GM21360 (cell line): ENCODE measurements around the gene DNAJB6.

Experiments used
- ATAC-seq: cut with Tn5 transposase; IDR thresholded peaks from one replicate; pipeline ENCODE4 v1.9.1; 2021; ENCODE audit warnings: mild to moderate bottlenecking, moderate library complexity; ENCODE audit not compliant: unreplicated experiment

The DNAJB6 gene

DNA sequence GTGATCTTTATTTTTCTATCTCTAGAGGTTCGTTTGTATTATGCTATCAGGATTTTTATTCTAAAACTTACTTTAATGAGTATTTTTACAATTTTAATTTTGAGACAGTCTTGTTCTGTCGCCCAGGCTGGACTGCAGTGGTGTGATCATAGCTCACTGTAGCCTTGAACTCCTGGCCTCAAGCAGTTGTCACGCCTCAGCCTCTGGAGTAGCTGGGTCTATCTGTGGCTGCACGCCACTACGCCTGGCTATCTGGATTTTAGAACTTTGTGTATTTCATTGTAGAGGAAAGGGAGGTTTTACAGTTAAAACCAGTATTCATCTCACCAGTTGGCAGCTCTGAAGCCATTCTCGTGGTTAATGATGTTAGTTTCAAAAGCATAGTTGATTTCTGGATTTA is 25.9 kb downstream of the DNAJB6 start:
- ATAC-seq: no peak

DNA sequence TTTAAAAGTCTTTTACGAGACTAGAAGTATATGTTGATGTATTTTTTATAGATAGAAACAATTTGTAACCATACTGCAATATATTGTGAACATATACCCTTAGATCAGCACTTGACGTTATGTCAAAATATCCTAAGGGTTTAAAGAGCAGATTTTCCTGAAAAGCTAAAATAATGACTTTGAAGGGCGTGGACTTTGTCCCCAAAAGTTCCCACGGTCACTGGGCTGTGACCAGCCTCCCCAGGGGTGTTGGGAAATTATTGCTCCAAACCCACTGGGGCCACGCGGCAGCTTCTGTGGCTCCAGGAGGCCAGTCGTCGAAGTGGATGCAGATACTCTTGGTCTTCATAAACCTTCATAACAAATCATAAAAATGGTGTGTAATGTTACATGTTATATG is 29.9 kb downstream of the DNAJB6 start:
- no peak for ATAC-seq

DNA sequence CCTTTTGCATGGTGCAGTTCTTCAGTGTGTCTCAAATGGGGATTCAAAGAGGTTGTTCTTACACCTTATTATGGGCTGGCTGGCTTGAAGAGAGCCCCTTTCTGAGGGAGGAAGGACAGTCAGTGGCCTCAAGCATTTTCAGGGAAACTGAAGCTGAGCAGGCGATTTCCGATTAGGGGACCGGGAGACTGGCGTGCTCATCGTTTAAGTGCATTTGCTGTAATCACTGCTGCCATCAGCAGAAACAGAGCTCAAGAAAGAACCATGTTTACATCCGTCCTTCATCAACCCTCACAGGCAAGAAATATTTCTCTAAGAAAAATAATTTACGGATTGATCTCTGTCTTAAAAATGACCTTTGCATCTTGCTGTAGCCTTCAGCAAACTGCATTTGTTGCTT is 32.2 kb downstream of the DNAJB6 start:
- ATAC-seq: no peak

DNA sequence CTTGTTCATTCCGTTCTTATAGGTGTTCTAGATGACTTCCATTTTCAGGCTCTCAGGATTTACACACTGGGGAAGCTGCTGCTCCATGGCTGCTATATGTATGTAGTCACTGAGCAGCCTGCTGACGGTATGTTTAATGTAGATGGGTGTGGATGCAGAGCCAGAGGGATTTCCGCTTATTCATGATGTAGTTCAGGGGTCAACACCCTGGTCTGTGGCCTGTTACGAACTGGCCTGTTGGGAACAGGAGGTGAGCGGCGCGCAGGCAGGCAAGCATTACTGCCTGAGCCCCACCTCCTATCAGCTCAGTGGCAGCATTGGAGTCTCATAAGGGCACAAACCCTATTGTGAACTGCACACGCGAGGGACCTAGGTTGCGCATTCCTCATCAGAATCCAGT is 33.9 kb downstream of the DNAJB6 start:
- ATAC-seq: no peak

DNA sequence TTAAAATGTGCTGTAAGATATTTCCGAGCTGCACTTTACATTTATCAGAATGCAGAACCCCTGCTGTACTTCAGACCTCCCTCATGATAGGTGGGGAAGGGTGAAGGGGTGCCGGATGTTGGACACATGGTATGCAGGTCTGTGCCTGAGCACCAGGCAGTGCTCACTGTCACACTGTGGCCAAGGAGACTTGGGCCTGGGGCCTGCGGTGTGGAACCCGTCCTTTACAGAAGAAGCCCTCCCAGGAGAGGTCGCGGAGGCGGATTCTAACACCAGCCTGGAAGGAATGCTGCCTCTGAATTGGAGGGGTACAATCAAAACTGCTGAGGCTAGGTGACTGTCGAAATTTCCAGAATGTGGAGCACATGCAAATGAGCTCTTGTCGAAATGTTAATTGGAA is 34.5 kb downstream of the DNAJB6 start:
- no peak for ATAC-seq

DNA sequence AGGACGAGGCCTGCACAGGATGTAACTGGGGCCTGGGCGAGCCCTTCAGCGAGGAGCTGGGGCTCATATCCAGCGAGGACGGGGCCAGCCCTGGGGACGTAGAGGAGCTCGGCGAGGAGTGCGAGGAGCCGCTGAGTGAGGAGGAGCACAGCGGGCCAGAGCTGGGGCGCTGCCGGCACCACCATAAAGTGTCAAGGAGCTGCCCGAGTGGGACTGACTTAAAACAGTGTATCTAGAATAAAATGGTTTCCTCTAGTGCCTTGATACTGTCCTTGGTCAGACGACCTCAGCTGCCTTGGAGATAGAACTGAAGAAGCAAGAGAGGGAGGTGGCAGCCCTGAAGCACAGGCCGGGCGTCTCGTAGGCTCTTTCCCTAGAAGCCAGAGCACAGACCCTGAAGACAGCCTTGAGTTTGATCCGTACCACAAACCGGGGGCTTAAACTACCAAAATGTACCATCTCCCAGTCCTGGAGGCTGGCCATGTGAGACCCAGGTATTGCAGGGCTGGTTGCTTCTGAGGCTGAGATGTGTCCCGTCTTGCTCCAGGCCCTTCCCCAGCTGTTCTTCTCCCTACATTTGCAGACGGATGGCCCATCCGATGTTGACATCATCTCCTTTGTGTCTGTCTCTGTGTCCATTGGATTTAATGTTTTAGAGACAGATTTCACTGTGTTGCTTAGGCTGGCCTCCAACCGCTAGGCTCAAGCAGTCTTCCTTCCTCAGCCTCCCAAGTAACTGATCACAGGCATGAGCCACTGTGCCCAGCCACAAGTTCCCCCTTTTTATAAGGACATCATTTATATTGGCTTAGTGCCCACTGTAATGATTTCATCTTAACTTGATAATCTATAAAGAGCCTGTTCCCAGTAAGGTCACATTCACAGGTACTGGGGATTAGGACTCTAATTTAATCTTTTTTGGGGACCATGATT is 35.8 kb downstream of the DNAJB6 start:
- no peak for ATAC-seq

DNA sequence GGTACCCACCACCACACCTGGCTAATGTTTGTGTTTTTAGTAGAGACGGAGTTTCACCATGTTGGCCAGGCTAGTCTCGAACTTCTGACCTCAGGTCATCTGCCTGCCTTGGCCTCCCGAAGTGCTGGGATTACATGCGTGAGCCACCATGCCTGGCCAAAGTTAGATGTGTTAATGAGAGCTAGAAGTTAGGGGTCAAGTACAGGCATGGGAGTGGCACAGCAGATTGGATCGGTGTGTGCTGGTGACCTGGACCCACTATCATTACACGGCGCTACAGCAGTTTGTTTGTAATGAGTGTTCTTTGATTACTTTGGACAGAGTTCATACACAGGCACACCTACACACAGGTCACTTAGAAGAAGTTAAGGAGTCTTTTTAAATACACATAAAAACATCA is 36.7 kb downstream of the DNAJB6 start:
- no peak for ATAC-seq

DNA sequence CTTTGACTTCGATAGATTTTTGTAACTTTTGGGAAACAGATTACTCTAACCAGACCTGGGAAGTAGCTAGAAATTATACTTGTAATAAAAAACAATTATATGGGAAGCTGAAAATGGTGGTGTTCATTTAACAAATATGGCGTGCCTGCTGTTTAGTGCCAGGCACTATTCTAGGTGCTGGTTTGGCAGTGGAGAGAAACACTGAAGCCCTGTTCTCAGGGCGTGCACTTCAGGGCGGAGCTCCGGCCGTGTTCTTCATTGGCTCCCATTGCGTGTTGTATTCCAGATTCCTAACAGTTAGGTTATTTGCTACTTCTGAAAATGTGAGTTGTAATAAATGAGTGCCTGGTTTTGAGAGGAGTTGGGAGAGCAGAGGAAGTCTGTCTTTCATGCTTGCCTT is 38.6 kb downstream of the DNAJB6 start:
- no peak for ATAC-seq

DNA sequence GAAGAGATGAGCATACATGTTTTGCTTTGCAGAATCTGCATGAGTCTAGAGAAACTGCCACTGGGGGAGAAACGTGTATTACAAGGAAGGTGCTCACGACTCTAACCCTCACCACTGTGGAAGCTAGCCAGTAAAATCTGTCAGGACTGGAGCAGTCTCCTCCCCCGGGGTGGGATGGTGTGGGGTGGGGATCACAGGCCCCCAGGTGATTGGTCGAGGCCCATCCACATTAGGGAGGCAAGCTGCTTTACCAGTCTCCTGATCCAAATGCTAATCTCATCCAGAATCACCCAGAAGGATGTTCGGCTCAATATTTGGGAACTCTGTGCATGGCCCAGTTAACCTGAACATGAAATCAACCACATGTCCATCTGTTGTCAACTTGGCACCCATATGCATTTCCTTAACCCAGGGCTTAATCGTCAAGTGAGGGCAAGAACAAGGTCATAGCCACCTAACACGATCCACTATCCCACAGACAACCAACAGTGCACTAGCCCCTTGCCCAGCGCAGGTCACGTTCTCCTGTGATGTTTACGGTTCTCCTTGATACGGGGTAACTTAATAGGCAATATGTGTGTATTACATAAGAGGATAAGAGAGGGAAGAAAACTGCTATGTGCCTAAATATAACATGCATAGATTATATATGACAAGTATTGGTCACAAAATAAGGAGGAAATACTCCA is 40.8 kb downstream of the DNAJB6 start:
- ATAC-seq: no peak

DNA sequence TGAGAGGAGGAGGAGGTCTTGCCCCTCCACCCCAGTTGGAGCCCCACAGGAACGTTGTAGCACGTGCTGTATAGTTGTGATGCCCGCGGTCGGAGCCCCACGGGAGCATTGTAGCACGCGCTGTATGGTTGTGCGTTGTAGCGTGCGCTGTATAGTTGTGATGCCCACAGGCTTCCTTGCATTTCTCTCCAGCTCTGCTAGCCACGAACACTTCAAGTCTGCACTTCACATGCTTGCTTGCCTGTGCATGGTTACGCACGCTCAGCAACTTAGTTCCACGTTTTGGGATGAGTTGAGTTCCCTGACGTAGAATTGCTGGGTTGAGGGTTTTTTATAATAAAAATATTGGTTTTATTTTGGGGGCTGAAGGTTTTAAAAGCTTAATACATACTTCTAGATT is 41.6 kb downstream of the DNAJB6 start:
- no peak for ATAC-seq

DNA sequence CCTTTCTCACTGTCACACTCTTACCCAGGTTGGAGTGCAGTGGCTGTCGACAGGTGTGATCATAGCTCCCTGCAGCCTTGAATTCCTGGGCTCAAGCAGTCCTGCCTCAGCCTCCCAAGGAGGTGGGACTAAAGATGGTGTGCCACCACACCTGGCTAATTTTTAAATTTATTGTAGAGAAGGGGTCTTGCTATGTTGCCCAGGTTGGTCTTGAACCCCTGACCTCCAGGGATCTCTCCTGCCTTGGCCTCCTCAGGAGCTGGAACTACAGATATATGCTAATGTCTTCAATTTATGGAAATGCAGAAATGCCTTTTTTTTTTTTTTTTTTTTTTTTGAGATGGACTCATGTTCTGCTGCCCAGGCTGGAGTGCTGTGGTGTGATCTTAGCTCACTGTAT is 42.7 kb downstream of the DNAJB6 start:
- no peak for ATAC-seq

DNA sequence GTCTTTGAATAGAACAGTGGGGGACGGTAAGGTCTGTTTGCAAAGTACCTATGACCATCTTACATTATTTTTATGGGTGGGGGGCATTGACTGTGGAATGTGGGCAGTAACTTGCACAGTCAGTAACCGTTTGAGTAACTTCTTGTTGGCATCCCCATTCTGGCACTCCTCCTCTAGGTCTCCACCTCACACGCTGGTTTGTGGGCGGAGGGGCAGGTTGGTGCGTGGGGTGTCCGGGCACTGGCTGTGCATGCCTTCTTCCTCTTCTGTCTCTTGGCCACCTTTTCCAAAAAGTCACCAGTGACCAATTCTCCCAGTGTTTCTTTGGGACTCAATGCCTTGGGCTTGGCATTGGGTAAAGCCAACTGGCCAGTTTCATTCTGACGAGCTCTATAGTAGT is 43.6 kb downstream of the DNAJB6 start:
- ATAC-seq: no peak

DNA sequence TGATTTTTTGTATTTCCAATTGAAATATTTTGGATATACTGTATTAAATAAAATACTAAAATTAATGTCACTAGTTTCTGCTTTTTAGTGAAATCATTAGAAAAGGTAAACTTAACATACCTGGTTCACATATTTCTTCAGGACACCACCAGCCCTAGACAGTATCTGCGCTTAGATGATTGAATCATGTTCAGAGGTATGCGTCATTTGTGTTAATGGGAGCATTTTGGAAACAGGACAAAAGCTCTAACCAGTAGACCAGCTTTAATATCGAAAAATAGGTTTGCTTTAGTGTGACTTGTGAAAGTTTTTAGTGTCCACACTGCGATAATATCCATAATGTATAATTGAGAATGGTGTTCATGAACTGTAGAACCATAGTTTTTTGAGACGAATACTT is 47.1 kb downstream of the DNAJB6 start:
- no peak for ATAC-seq

DNA sequence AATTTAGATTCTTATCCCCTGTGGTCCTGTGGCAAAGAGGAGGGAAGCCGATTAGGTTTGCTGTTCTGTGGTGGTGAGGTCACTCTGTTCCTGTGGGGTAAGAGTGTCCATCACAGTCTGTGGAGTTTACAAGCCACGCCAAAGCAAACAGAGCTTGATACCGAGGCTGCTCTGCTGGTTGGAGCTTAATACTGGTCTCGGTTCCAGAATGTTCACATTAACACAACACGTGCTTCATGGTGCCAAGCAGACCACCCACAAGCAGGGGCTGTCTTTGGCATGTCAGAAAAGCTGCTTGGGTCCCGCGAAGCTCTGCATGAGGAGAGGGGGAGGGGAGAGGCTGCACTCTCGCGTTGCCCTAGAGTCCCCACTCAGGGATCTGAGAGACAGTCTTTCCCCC is 47.5 kb downstream of the DNAJB6 start:
- no peak for ATAC-seq

DNA sequence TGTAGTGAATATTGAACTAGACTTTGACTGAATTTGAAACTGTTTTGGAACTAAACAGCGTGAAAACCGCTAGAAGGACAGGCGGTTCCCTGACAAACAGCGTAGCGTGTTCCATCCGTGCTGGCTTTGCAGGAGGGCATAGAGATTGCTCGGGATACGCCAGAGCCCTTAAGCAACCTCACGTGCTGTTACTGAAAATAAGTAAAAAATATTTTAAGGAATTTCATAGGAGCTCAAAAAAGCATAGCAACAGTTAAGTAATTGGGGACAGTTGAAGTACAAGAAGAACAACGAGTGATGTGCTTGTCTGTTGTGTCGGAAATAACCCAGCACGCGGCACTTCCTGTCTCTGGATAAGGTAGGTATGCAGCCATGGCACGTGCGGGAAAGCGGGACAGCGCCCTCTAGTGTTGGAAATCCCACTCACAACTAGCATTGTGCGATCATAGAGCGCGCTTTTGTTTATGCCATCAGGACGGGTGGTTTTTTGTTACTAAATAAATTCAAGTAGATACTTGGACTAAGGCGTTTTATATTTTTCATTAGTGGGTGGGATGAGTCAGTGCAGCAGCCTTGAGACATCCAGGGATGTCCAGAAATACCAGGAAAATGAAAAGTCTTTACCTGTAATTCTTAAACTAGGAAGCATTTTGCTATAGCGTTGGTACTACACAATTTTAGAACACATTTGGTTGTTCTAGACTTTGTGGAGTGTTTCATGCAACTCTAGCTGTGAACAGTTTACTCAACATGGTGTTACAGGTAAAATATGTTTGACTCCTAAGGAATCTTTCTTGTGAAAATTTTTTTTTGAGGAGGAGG is 50.4 kb downstream of the DNAJB6 start:
- peak; percentile 93 for ATAC-seq

DNA sequence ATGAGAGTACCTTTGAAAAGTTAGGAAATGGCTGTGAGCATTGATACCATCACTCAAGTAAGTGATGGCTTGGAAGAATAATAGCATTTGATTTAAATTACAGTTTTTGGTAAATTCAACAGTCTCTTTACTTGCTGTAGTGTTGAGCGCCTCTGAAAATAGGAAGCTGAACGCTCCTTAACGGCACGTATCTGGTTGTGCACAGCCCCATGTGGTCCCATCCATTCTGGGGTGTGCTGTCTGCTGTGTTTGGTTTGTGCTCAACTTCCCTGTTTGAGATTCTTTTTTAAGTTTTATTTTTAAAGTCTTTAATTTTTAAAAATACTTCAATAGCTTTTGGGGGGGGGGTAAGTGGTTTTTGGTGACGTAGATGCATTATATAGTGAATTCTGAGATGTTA is 51.5 kb downstream of the DNAJB6 start:
- no peak for ATAC-seq

DNA sequence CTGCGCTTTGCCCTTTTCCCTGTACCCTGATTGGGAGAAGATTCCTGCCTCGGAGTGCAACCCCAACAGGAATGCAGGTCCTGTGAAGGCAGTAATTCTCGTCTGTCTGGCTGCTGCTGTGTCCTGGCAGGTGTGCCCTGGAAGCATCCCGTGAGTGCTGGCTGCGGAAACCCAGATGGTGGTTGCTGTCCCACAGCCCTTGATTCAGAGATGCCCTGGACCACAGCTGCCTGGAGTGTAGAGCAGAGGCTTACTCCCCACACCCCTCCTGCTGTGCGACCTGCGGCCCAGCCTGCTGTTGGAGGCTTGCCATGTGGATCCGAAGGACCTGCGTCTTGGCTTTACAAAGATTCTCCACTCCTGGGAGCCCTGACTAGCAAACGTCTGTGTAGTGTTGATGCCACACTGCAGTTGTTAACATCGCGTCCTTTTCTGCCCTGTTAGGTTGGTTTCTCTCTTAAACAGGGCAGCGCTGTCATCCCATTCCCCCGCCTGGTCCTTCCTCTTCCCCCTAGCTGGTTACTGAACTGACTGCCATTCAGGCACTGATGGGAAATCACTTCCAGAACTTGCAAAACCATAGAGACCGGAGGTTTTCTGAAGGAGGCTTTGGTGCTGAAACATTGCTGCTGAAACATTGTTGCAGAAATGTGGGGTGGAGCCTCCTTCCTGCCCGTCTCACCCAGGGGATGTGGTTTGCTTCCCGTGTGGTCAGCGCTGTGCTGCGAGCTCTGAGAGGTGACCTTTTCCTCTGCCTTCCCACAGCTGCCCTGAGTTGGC is 53.3 kb downstream of the DNAJB6 start:
- ATAC-seq: no peak

DNA sequence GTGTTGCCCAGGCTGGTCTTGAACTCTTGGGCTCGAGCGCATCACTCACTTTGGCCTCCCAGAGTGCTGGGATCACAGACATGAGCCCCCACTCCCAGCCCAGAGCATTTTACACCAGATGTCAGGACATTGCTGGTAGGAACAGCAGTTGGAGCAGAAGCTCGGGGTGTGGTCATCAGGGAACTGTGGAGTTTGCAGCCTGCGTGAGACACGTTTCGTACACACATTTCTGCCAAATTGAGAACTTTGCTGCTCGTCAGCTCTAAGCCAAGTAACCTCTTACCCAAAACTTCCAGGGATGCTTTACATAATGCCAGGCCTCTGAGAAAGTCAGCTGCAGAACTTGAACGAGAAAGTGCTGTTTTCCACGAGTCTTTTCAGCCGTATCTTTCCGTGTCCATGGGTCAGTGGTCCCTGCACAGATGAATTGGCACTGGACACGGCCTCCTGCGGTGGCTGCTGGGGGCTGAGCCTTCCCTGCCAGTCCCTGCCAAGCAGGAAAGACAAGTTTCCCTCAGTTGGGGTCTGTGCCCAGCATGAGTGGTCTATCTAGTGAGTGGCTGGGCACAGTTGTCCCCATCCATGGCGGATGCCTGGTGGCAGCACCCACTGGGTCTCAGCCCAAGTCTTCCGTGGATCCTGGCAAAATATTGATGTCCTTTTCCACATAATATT is 54.4 kb downstream of the DNAJB6 start:
- ATAC-seq: no peak

DNA sequence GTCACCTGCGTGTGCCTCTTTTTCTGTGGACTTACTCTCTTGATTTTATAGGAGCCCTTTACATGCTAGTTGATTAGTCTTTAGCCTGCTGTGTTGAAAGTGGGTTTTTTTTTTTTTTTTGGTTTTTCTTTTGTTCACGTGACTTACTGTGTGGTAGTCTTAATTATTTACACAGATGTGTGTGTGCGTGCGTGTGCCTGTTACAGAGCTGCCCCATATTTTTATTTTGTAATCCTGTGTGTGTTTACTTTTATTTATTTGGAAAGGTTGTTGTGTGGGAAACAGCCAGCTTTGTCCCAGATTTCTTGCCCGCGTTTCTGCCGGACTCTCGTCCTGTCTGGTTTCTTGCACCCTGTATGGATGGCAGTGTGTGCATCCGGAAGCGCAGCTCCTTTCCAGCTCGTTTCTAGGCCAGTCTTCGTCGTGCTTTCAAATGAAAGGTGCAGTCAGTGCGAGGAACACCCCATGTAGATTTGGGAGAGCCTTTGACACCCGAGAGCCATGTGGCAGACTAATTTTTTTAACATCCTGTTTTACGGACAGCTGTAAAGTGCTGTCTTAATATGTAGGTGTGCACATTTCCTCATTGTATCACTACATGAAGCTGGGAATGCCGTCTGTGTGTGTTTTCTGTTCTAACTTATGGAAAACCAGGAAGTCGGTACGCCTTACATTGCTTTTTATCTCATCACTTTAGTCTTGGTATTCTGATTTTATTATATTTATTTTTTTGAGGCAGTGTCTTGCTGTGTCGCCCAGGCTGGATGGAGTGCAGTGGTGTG is 55.6 kb downstream of the DNAJB6 start:
- ATAC-seq: no peak
